ENCODE measurements around the gene TESK2.

The TESK2 gene

DNA sequence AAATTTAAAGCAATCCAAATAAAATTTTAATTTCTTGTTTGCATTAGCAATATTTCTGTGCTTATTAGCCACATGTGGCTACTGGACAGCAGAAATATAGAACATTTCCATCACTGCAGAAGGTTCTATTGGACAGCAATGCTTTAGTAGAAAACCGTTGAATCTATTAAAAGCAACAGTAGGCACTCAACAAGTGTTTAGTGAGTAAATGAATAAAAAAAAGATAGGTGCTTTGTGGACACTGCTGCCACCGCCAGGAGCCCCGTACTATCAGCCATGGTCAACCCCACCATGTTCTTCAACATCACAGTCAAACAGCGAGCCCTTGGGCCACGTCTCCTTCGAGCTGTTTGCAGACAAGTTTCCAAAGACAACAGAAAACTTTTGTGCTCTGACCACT lies 76.2 kb downstream of the TESK2 start:
- Histone ChIP-seq H3K36me3 (ENCODE audit: control insufficient read depth, insufficient read depth, low read length) (no peaks in the 10 kb centered on the region), H3K4me3 (replicated peaks; ENCODE audit: low read depth, low read length) (no peak overlapping the region)
- TF ChIP-seq, protein P1, sequence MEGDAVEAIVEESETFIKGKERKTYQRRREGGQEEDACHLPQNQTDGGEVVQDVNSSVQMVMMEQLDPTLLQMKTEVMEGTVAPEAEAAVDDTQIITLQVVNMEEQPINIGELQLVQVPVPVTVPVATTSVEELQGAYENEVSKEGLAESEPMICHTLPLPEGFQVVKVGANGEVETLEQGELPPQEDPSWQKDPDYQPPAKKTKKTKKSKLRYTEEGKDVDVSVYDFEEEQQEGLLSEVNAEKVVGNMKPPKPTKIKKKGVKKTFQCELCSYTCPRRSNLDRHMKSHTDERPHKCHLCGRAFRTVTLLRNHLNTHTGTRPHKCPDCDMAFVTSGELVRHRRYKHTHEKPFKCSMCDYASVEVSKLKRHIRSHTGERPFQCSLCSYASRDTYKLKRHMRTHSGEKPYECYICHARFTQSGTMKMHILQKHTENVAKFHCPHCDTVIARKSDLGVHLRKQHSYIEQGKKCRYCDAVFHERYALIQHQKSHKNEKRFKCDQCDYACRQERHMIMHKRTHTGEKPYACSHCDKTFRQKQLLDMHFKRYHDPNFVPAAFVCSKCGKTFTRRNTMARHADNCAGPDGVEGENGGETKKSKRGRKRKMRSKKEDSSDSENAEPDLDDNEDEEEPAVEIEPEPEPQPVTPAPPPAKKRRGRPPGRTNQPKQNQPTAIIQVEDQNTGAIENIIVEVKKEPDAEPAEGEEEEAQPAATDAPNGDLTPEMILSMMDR (IDR thresholded peaks at IDR 0.05; ENCODE audit: insufficient read depth, low read length, poor library complexity, severe bottlenecking): no peak

DNA sequence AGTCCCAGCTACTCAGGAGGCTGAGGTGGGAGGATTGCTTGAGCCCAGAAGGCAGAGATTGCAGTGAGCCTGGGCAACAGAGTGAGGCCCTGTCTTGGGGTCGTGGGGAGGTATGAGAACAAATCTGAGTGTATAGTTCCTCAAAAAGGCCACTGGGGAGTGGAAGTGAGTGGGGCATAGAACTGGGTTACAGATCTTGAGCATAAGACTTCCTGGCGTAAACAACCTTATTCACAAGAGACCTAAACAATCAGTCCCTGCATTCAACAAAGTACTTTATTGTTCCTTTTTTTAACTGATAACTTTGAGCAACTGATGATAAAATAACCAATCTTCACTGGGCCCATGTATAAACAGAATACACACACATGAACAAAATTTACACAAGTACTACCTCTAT lies 78.1 kb downstream of the TESK2 start:
- TF ChIP-seq, protein P1 (IDR thresholded peaks at IDR 0.05; ENCODE audit: insufficient read depth, low read length, poor library complexity, severe bottlenecking): no peak
- no peak for DNase-seq (ENCODE audit: extremely low read depth, insufficient read length)
- no peak overlapping the region for H3K4me3 ChIP-seq (replicated peaks; ENCODE audit: low read depth, low read length)
- no peaks in the 10 kb centered on the region for H3K27me3 ChIP-seq (replicated peaks; ENCODE audit: control insufficient read depth, insufficient read depth, low read length)
- H3K36me3 ChIP-seq (ENCODE audit: control insufficient read depth, insufficient read depth, low read length): no peaks in the 10 kb centered on the region

More for the DNA sequence above, 76.2 kb downstream of the TESK2 start:
- DNase-seq (ENCODE audit: extremely low read depth, insufficient read length): no peak
- no peaks in the 10 kb centered on the region for H3K27me3 ChIP-seq (replicated peaks; ENCODE audit: control insufficient read depth, insufficient read depth, low read length)

DNA sequence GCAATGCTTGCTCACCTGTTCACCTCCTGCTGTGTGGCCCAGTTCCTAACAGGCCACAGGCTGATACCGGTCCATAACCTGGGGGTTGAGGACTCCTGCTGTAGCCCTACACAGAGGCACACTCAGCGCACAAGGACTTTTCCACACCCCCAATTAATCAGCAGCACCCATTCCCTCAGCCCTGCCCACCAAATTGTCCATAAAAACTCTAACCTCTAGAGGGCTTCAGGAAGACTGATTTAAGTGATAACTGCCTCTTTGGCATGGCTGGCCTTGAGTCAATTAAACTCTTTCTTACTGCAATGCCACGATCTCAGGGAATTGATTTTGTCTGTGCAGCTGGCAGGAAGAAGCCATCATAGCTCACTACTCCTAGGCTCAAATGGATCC lies 79.5 kb downstream of the TESK2 start:
- DNase-seq (ENCODE audit: extremely low read depth, insufficient read length): no peak
- Histone ChIP-seq H3K4me3 (replicated peaks; ENCODE audit: low read depth, low read length) (no peak overlapping the region), H3K36me3 (ENCODE audit: control insufficient read depth, insufficient read depth, low read length) (no peaks in the 10 kb centered on the region), H3K27me3 (replicated peaks; ENCODE audit: control insufficient read depth, insufficient read depth, low read length) (no peaks in the 10 kb centered on the region)
- TF ChIP-seq, protein P1 (IDR thresholded peaks at IDR 0.05; ENCODE audit: insufficient read depth, low read length, poor library complexity, severe bottlenecking): peak; percentile 7

DNA sequence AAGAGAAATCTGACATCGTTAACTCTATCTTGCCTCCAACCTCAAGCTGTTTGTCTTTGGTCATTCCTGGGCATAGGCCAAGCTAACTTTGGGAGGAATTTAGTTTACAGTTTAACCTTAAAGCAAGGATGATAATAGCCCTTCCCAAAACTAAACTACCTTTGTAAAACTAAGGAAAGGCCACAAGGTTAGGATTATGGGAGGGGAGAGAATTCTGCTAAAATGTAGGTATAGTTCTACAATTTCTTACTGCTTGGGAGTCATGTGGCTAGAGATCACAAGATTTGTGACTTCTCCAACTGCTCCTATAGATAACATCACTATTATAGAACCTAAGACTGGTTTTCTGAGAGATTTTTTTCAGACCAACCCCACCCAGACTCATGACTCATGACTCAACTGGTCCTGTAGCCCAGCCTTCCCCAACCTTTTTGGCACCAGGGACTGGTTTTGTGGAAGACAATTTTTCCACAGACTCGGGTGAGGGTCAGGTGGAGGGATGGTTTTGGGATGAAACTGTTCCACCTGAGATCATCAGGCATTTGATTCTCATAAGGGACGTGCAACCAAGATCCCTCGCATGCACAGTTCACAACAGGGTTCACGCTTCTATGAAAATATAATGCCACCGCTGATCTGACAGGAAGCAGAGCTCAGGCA lies 80.0 kb downstream of the TESK2 start:
- no peaks in the 10 kb centered on the region for H3K27me3 ChIP-seq (replicated peaks; ENCODE audit: control insufficient read depth, insufficient read depth, low read length)
- no peak overlapping the region for H3K4me3 ChIP-seq (replicated peaks; ENCODE audit: low read depth, low read length)
- H3K36me3 ChIP-seq (ENCODE audit: control insufficient read depth, insufficient read depth, low read length): no peaks in the 10 kb centered on the region
- no peak for DNase-seq (ENCODE audit: extremely low read depth, insufficient read length)
- TF ChIP-seq, protein P1 (IDR thresholded peaks at IDR 0.05; ENCODE audit: insufficient read depth, low read length, poor library complexity, severe bottlenecking): no peak

DNA sequence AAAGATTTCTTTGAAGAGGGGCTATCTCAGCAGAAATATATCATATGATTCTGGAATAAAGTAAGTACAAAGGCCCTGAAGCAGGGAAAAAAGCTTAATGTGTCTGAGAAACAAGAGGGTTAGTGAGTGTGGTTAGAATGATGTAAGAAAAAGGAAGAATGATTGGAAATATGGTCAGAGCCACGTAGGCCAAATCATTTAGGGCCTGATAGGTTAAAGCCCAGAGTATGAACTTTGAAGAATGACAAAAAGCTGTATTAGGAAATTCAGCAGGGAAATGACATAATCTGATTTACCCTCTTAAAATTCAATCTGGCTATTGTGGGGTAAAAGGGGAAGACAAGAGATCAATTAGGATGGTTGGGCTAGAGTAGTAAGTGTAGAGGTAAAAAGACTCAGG lies 81.7 kb downstream of the TESK2 start:
- H3K4me3 ChIP-seq (replicated peaks; ENCODE audit: low read depth, low read length): no peak overlapping the region
- H3K27me3 ChIP-seq (replicated peaks; ENCODE audit: control insufficient read depth, insufficient read depth, low read length): no peaks in the 10 kb centered on the region
- H3K36me3 ChIP-seq (ENCODE audit: control insufficient read depth, insufficient read depth, low read length): no peaks in the 10 kb centered on the region
- TF ChIP-seq, protein P1 (IDR thresholded peaks at IDR 0.05; ENCODE audit: insufficient read depth, low read length, poor library complexity, severe bottlenecking): no peak
- no peak for DNase-seq (ENCODE audit: extremely low read depth, insufficient read length)
